Loucy (cell line): ENCODE results near the gene RAPH1.

Experiments used
- CTCF ChIP-seq: fragments of 200-600 bp; sonication (generic); conservative IDR thresholded peaks from 2 replicates; pipeline ENCODE4 v1.5.1; 2014; ENCODE audit warnings: mild to moderate bottlenecking, antibody characterized with exemption, low read length
- EZH2phosphoT487 ChIP-seq: fragments of 200-600 bp; IDR thresholded peaks from 2 replicates; pipeline ENCODE4 v1.6.1; 2018; ENCODE audit warnings: antibody characterized with exemption, mild to moderate bottlenecking, moderate library complexity, borderline replicate concordance

DNA sequence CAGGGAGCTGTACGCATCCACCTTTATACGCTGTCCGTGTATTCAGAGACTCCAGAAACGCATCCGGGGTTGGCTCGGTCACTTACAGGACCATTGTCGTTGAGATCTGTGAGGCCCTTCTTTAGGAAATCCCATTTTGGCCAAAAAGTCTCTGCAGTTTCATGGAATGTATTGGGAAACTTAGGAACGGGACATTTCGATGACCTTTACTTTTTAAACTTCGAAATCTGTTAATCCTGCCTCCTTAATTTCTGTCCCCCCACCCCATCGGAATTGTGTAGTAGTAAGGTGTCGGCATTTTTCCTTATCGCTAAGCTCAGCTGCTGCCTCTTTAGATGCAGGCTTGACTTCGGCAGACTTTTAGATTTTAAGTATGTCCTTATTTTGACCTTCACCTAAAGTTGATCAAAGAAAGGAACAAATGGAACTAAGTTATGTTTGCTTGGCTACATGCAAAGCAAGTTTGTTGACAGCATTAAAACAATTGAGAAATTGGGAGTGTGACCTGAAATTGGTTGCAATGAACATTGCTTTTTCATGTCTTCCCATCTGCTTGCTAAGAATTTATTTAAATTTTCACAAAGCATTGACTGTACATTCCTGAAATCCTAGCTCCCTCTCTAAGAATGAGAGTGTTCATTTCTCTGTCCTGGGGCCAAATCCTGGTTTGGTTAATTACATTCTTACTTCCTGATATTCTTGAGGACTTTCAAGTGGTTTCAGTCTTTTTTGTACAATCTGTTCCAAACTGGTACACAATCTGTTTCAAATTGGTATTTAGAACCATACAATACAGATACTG is 884 bp upstream of the RAPH1 start:
- TF ChIP-seq CTCF (no peak), EZH2phosphoT487 (no peak)
